GM18517 (cell line): ENCODE measurements around the gene PON3.

Experiments used
- ATAC-seq: cut with Tn5 transposase; IDR thresholded peaks from one replicate; pipeline ENCODE4 v1.9.1; 2021; ENCODE audit warnings: mild to moderate bottlenecking, moderate library complexity; ENCODE audit not compliant: unreplicated experiment

The PON3 gene

DNA sequence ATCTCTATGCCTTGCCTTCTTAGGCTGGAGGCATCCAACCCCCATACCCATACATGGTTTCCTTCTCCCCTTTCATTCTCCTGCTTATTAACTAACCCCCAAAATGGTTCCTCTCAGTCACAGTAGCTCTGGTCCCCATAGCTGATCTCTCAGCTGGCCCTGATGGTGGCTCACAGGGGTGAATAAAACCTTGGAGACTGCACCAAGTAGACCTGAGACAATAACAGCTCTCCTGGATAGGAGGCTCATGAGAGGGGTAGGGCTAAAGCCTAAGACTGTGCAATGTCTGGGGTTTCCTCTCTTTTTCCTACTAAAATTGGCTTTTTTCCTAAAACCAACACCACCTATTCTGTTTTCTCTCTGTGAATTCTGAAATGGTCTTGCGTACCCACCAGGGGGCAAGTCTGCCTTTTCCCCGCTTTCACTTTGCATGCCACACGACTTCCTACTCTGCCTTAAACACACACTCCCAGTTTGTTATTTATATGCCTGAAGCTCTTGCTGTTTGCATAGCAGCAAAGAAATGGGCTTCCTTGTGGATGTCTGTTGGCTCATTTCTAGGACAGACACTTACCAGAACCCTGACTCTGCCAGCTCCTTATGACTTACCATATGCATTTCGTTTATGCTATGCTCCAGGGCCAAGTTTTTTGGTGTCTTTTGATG, 53.4 kb downstream of the PON3 start:
- ATAC-seq: no peak

DNA sequence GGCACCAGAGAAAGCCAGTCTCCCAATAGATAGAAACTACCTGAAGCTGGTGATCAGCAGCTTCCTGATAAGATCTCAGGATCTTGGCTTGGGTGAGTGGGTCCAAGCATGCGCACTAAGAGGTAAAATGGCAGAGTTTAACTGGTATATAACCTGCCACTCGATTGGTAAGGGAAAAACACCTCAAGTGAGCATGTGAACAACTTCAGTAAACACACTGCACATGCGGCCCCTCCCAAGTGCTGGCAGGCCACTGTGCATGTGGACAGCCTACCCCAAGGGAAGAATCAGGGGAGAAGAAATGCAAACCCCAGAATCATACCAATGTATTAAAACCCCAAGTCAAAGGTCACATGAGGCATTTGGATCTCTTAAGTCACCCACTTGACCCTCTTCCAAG, 54.1 kb downstream of the PON3 start:
- no peak for ATAC-seq

DNA sequence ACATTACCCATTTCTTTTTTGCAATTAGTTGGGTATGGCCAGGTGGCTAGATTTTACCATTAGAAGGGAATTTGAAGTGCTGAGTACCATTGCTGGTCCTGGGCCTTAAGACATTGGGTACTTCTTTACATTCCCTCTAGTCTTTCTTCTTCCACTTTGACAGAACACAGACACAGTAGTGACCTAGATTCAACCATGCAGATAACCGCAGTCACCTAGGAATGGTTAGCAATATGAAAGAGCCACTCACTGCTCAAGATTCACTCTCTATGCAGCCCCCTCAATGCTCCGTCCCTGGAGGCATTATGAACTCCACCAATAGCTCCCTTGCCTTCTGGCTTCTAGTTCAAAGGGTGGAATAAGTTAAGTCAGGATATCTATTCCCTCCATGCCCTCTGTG, 55.7 kb downstream of the PON3 start:
- no peak for ATAC-seq

DNA sequence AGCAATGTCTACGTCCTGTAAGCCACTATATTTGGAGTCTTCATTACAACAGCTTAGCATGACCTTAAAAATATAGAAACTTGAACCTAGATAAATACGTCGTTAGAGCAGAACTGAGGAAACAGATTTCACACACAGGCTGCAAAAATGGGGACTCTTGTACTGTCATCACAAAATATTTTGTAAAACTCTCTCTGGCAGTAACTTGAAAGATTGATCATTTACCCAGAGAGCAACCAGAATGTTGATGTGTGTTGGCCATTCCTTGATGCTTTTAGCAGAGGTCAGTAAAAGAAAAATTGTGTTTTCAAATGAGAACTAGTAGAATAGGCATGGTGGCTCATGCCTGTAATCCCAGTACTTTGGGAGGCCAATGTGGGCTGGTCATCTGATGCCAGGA, 57.3 kb downstream of the PON3 start:
- ATAC-seq: no peak

DNA sequence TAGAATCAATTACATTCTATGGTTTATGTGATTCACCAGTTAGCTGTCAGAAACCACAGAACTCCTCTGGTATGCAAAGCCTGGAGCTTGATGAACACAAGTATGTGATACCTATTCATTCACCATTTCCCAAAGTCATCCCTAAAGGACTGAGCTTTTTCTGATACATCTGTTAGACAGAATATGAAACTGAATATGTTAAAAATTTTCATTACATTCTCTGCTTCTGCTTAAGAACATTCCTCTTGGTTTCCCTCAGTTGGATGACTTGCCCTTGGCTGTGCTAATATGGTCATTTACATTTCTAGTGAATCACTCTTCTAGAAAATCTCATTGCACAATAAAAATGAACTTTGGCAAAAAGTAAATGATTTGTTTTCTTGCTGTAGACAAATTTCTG, 61.1 kb downstream of the PON3 start:
- no peak for ATAC-seq

DNA sequence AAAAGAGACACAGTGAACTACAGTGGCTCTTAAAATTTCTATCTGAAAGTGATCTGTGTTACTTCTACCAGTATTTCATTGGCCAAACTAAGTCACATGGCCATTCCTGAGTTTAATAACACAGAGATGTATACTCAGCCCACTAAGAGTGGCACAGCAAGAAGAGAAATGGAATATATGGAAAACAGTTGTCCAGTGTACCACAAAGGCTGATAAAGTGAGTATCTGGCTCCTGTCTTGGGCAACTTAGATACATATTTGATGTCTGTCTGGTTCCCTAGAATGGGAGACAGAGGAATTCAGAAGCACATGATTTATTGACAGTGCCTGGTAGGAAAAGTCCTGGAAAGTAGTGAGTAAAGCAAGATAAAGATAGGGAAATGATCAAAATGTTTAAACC, 61.7 kb downstream of the PON3 start:
- no peak for ATAC-seq

DNA sequence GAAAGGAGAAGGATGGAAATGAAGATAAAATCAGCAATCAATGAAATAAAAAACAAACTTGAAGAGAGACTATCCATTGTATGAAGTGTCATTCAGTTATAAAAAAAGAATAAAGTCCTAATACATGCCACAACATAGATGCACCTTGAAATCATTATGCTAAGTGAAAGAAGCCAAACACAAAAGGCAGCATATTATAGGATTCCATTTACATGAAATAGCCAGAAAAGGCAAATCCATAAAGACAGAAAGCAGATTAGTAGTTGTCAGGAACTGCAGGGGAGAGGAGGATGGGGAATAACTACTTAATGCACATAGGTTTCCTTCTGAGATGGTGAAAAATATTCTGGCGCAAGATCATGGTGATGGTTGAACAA, 65.2 kb downstream of the PON3 start:
- ATAC-seq: peak; percentile 42

DNA sequence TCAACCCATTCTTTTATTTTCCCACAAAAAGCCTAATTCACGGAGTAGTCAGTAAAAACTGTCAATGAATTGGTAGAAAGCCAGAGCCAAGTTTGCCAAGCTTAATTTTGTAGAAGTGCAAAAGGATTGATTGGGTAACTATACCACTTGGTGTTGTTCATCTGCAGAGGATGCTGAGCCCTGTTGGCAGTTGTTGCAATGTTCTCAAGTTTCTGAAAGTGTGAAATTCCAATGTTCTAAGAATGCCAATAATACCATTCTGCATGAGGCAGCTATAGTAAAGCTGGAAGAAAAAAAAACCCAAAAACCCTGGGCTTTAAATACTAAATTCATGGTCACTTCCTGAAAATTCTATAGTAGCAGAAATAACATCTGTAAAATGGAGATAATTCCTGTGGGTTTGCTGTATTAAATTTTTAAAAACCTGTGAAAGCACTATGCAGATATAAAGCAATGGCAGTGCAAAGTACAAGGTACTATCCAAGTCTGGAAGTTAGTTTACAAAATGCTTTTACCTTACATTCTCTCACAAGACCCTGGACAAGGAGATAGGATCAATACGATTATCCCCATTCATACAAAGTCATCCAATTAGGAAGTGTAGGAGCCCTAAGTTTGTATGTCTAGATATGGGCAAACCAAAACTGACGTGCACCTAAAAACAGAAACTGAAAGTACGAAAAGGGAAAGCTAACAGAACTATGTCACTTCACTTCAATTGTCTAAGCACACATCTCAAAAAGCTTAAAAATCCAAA, 65.8 kb downstream of the PON3 start:
- peak; percentile 98 for ATAC-seq

DNA sequence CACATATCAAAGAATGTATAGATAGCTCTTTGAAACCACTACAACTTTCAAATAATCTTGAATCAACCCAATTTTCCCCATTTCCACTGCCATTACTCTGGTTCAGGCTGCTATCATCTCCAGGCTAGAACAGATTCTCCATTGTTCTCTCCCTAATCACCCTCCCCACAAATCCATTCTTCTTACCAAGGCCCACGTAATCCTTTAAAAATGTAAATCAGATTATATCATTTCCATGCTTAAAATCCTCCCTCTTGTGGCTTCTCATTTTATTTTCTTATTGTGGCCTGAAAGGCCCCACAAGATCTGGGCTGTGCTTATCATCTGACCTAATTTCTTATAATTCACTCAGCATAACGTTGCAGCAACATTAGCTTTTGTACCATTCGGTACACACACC, 68.8 kb downstream of the PON3 start:
- no peak for ATAC-seq

DNA sequence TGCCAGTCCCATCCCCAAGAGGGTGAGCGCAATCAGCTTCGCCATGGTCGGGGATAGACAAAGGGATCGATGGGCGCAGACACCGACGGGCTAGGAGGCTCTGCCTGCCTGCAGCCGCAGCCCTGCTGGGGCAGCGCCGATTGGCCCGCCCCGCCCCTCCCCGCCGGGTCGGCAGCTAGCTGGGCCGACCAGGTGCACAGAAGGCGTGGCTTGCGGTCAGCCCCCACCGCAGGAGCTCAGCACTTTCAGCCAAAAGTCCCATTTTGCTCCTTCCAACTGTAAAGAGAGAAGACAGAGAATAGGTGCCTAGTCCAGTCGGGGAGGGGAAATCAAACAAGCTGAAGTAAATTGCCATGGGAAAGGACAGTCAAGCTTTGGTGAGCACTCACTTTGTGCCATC, 71.7 kb downstream of the PON3 start, which contains the start of gene PON1:
PON1 (minus strand) TSS at position 102 of the 400 bp plus-strand sequence; CDS start at position 45, 57 bp downstream.
- peak; percentile 71 for ATAC-seq

DNA sequence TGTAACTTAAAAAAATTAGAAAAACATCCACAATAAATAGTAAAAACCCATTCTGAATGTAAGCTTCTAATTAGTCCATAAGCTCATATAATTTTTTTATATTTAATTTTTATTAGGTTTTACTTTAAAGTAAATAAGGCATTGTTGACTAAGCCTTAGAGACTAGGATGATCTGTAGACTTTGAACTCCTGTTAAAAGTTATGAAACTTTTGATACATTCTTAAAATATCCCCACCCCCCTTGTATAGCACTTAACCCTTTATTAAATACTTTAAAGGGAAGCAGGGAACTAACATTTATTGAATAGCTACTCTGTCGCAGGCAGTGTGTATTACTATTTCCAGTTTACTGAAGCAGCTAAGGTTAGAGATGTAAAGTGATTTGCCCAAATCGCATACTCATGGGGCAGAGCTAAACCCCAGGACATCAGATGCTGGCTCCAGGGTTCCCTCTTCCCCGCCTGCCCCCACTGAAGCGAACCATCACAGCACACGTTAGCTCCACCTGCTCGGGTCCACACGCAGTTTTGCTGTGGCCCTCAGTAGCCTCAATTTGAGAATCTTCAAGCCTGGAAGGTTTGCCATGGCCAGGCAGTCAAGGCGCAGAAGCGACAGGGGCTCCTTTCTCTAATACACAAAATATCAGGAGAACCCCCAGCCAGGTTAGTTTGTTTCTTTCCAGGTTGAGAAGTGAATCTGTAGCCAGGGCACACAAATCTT, 72.6 kb downstream of the PON3 start:
- ATAC-seq: no peak

DNA sequence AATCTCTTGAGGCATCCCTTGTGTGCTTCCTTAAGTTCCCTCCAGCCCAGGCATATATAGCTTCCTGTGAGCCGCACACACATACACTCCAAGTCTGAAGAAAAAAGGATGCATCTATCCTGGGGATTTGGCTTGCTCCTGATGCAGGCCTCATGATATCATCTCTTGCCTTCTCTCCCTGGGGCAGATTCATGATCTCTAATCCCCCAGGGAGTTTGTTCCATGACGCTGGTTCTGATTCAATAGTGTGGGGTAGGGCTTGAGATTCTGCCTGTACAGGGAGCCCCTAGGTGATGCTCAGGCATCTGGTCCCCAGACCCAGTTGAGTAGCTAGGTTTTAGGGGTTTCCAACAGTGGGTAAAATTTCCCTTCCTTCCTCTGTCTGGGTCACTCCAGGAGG, 73.3 kb downstream of the PON3 start:
- ATAC-seq: no peak

DNA sequence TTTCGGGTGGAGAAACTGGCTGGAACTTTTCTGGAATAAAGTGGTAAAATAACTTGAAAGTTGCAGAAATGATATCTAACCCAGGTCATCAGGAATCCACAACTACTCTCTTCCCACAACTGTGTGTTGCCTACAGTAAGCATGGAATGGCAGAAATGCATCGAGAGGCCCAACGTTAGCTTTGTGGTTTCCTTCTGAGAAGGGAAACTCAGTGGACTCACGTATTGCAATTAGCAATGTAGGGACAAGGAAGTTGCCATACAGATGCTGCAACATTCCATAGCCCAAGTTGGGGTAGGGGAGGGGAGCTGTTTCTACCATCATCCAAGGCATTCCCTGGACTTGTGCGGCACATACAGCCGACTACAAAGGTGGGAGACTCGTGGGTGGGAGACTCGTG, 73.8 kb downstream of the PON3 start:
- no peak for ATAC-seq

DNA sequence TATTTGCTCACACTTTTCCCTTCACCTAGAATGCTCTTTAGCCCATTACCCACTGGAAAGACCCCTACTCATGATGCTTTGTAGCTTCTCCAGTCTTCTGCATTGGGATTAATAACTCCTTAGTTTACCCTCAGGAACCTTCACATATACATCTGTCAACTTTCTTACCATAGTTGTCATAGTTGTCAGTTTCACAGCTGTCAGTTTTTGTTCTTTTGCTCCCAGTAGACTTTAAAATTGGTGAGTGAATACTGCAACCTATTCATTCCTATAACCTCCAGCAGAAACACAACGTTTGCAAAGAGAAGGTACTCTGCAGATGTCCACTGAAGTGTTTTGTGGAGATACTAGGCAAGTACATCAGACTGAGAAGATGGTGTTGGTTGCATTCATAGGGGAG, 74.5 kb downstream of the PON3 start:
- no peak for ATAC-seq

DNA sequence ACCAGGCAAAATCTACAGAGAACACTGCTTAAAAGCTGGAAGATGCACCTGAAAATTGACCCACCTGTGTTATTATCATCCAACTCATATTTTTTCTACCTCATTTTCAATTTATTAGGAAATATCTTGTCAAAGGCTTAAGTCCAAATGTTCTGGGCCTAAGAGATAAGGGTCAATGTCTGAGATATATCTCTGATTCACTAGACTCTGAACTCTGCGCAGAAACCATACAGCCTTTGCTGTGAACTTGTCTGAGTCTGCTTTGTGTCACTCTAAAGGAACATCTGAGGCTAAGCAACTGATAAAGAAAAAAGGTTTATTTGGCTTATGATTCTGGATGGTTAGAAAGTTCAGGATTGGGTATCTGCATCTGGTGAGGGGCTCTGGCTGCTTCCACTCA, 75.5 kb downstream of the PON3 start:
- ATAC-seq: no peak

DNA sequence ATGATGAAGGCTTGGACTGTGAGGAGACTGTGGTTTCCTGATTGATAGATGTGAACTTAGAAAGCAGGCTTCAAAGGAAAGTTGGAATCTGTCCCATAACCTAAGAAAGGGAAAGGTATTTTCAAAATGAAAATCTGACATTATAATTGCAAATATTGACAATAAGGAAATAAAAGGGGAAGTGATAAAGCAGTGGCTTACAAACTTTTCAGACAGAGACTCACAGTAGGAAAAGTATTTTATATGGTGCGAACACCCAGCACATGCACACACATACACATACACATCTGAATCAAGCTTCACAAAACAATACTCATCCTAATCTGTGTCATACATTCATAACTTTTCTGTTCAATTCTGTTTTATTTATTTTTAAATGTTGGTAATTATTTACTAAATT, 76.6 kb downstream of the PON3 start:
- no peak for ATAC-seq

DNA sequence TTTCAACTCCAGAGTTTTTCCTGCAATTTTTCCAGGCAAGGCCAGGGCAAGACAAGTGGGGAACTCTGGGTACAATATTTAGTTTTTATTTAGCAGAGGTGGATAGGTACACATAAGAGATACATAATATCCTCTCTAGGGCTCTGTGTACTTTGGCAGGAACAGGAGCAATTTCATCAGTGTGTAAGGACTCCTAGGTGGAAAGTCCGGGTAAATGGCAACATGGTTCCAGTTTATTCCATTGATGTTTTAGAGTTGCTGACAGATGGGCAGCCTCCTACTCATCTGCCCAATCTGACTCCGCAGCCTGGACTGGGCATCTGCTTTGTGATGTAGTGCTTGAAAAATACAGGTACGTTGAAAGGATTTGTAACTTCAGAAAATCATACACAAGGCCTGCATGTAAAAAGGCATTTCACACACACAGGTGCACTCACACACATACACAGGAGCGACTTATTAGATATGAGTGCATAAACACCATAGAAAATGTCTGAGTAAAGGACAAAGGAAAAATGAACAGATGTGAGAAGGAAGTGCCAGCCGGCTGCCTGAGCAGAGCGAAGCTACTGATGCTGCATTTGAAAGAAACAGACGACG, 77.6 kb downstream of the PON3 start:
- no peak for ATAC-seq

DNA sequence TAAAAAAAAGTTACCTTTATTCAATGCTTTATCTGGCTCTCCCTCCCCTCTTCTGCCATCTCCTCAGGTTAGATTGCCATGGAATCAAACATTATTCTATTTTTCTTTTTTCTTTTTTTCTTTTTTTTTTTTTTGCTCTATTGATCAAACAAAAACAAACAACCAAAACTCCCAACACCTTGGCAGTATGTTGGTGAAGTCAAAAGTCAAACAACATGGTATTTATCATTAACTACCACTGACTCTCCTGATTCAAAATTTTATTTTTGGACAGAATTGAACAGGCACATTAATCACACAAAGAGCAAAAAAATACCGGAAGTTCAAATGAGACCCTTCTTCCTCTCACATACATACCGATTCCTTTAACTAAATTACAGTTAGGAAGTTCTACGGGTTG, 78.2 kb downstream of the PON3 start:
- no peak for ATAC-seq

DNA sequence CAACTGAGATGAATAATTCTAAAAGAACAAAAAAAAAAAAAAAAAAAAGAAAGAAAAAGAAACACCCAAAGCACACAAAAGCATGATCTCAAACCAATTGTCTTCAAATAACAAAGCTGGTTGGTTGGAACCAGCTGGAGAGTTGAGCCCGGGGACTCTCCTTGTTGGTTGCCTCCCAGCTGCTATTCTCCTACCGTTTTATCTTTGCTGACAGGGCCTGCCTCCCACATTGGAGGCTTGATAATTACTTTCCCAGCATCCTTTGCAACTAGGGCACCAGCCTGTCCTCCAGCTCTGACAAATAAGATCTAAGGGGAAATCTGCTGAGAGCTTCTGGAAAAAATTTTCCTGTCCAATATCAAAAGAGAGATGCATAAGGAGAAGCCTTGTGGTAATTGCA, 78.6 kb downstream of the PON3 start:
- ATAC-seq: no peak

DNA sequence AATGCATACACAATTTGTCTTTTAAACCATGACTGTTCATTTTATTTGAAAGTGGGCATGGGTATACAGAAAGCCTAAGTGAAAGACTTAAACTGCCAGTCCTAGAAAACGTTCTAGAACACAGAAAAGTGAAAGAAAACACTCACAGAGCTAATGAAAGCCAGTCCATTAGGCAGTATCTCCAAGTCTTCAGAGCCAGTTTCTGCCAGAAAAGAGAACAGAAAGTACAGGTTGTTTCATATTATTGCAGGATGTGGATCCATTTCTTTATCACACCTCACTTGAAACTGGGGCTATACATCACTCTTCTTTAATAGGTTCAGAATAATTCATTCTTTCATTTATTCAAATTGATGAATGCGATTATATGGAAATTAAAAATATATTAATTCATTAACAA, 79.6 kb downstream of the PON3 start:
- ATAC-seq: peak; percentile 94

DNA sequence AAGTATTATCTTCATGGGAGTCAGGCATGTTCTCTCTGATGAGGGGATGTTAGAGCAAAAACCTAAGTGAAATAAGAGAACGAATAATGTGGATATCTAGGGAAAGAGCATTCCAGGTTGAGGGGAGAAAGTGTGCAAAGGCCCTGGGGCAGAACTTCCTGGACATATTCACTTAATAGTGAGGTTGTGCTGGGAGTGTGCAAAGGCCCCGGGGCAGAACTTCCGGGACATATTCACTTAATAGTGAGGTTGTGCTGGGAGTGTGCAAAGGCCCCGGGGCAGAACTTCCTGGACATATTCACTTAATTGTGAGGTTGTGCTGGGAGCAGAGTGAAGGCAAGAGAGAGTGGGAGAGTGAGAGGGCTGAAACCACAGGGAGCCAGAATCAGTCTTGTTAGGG, 83.6 kb downstream of the PON3 start:
- ATAC-seq: no peak

DNA sequence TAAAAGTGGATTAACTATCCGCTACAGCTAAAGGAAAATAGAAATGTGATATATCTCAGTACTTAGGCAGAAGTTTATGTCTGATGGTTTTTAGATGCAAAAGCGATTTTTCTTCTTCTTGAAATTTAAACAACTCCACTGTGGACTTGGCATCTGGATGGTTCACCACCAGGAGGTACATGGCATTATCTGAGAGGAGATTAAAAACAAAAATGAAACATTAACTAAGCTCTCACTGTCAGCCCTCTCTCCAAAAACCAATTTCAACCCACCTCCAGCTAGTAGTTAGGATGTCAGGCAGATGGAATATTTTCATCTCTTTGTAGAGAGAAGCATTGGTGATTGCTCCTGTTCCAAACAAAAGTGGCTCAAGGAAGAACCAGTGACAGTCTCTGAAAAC, 84.8 kb downstream of the PON3 start:
- no peak for ATAC-seq
